GM12878 (cell line): Measurements from ENCODE around the gene TCF12.

Experiments used
- SREBF2 ChIP-seq: IDR thresholded peaks from 2 replicates; pipeline ENCODE4 v1.6.1; 2012; ENCODE audit warnings: mild to moderate bottlenecking, low read length
- TF ChIP-seq, protein P1 (sequence below): fragments of 450-650 bp; IDR thresholded peaks from 2 replicates; pipeline ENCODE4 v1.6.1; 2017; ENCODE audit warnings: antibody characterized with exemption, mild to moderate bottlenecking, moderate library complexity
- TF ChIP-seq, protein P2 (sequence below): fragments of 150-350 bp; IDR thresholded peaks from 2 replicates; pipeline ENCODE4 v1.6.1; 2014; ENCODE audit warnings: mild to moderate bottlenecking, low read depth, low read length

DNA sequence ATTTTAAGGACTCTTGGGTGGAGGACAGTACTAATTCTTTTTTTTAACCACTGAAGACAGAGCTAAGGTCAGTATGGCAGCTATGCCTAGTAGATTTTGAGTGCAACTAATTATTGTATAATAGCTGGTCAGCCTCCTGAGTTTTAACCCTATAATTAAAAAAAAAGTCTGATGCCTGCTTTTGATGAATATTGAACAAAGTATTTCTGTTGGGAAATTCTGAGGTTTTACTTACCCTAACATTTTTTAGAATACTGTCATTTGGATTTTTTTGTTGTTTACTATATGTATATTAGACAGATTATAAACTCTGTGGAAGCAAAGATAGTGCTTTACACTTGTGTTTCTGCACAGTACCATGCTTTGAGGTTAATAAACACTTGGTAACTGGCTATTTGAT is 20.8 kb downstream of the TCF12 start:
- no peak for TF ChIP-seq SREBF2
- TF ChIP-seq, protein P1, sequence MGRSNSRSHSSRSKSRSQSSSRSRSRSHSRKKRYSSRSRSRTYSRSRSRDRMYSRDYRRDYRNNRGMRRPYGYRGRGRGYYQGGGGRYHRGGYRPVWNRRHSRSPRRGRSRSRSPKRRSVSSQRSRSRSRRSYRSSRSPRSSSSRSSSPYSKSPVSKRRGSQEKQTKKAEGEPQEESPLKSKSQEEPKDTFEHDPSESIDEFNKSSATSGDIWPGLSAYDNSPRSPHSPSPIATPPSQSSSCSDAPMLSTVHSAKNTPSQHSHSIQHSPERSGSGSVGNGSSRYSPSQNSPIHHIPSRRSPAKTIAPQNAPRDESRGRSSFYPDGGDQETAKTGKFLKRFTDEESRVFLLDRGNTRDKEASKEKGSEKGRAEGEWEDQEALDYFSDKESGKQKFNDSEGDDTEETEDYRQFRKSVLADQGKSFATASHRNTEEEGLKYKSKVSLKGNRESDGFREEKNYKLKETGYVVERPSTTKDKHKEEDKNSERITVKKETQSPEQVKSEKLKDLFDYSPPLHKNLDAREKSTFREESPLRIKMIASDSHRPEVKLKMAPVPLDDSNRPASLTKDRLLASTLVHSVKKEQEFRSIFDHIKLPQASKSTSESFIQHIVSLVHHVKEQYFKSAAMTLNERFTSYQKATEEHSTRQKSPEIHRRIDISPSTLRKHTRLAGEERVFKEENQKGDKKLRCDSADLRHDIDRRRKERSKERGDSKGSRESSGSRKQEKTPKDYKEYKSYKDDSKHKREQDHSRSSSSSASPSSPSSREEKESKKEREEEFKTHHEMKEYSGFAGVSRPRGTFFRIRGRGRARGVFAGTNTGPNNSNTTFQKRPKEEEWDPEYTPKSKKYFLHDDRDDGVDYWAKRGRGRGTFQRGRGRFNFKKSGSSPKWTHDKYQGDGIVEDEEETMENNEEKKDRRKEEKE, result no peak
- TF ChIP-seq, protein P2, sequence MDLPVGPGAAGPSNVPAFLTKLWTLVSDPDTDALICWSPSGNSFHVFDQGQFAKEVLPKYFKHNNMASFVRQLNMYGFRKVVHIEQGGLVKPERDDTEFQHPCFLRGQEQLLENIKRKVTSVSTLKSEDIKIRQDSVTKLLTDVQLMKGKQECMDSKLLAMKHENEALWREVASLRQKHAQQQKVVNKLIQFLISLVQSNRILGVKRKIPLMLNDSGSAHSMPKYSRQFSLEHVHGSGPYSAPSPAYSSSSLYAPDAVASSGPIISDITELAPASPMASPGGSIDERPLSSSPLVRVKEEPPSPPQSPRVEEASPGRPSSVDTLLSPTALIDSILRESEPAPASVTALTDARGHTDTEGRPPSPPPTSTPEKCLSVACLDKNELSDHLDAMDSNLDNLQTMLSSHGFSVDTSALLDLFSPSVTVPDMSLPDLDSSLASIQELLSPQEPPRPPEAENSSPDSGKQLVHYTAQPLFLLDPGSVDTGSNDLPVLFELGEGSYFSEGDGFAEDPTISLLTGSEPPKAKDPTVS, result no peak
